Ishikawa (cell line): ENCODE data around the gene WDR90.

Experiments
- CEBPB ChIP-seq: IDR thresholded peaks from 2 replicates; pipeline ENCODE4 v1.6.1; 2012
- CREB1 ChIP-seq: IDR thresholded peaks from 2 replicates; pipeline ENCODE4 v1.6.1; 2012; ENCODE audit warnings: low read depth
- EGR1 ChIP-seq: IDR thresholded peaks from 2 replicates; pipeline ENCODE4 v1.6.1; 2012
- EP300 ChIP-seq: IDR thresholded peaks from 2 replicates; pipeline ENCODE4 v1.6.1; 2012; ENCODE audit warnings: borderline replicate concordance
- FOXM1 ChIP-seq: IDR thresholded peaks from 2 replicates; pipeline ENCODE4 v1.6.1; 2012; ENCODE audit warnings: low read depth, borderline replicate concordance
- NFIC ChIP-seq: IDR thresholded peaks from 2 replicates; pipeline ENCODE4 v1.6.1; 2012
- RAD21 ChIP-seq: IDR thresholded peaks from 2 replicates; pipeline ENCODE4 v1.6.1; 2012; ENCODE audit warnings: low read depth
- TAF1 ChIP-seq: IDR thresholded peaks from 2 replicates; pipeline ENCODE4 v1.6.1; 2012; ENCODE audit warnings: low read depth, mild to moderate bottlenecking
- TCF12 ChIP-seq: IDR thresholded peaks from 2 replicates; pipeline ENCODE4 v1.6.1; 2012; ENCODE audit warnings: low read depth
- TEAD4 ChIP-seq: IDR thresholded peaks from 2 replicates; pipeline ENCODE4 v1.6.1; 2012
- USF1 ChIP-seq: IDR thresholded peaks from 2 replicates; pipeline ENCODE4 v1.6.1; 2012
- YY1 ChIP-seq: IDR thresholded peaks from 2 replicates; pipeline ENCODE4 v1.6.1; 2012; ENCODE audit warnings: low read depth
- ZBTB7A ChIP-seq: IDR thresholded peaks from 2 replicates; pipeline ENCODE4 v1.6.1; 2012; ENCODE audit warnings: low read depth
- TF ChIP-seq, protein P1 (sequence below): IDR thresholded peaks from 2 replicates; pipeline ENCODE4 v1.6.1; 2012; ENCODE audit warnings: low read depth, mild to moderate bottlenecking
- TF ChIP-seq, protein P2 (sequence below): IDR thresholded peaks from 2 replicates; pipeline ENCODE4 v1.6.1; 2012

The WDR90 gene

DNA sequence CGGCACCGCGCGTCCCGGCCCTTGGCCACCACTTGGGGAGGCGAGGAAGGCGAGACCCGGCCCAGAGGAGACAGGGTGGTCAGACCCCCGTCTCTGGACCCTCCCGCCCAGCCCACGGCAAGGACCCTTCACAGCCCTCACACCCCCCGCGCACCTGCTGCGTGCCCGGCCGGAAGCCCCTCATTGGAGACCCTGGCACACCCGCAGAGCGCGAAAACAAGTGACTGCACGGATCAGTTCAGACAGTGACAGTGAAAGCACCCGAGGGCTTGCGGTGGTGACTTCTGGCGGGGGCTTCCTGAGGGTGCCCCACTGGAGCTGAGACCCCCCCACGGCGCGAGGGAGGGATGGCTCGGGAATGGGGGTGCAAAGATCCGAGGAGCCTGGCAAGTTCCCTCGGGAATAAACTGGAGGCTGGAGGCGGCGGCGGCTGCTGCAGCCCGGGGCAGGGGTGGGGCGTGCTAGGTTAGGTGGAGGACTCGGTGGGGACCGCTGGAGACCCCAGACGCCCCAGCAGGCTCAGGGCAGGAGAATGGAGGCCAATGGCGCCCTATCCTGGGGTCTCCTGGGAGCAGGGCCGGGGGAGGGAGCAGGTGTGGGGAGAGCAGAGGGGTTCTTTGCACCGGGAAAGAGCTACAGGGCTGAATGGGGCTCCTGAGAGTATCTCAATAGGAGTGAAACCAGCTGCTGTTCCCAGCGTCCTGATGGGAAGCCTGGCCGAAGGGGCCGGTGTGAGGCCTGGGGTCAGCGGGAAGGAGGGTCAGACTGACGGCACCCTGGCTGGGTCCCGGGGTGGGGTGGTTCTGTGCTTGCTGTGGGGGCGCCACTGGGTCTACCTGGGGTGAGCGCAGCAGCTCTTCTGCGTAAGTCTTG lies 57.3 kb downstream of the WDR90 start:
- TF ChIP-seq RAD21 (no peak), EP300 (no peak), USF1 (no peak), TEAD4 (no peak), FOXM1 (no peak), CEBPB (no peak), YY1 (no peak), CREB1 (no peak), EGR1 (no peak)
- TF ChIP-seq, protein P1, sequence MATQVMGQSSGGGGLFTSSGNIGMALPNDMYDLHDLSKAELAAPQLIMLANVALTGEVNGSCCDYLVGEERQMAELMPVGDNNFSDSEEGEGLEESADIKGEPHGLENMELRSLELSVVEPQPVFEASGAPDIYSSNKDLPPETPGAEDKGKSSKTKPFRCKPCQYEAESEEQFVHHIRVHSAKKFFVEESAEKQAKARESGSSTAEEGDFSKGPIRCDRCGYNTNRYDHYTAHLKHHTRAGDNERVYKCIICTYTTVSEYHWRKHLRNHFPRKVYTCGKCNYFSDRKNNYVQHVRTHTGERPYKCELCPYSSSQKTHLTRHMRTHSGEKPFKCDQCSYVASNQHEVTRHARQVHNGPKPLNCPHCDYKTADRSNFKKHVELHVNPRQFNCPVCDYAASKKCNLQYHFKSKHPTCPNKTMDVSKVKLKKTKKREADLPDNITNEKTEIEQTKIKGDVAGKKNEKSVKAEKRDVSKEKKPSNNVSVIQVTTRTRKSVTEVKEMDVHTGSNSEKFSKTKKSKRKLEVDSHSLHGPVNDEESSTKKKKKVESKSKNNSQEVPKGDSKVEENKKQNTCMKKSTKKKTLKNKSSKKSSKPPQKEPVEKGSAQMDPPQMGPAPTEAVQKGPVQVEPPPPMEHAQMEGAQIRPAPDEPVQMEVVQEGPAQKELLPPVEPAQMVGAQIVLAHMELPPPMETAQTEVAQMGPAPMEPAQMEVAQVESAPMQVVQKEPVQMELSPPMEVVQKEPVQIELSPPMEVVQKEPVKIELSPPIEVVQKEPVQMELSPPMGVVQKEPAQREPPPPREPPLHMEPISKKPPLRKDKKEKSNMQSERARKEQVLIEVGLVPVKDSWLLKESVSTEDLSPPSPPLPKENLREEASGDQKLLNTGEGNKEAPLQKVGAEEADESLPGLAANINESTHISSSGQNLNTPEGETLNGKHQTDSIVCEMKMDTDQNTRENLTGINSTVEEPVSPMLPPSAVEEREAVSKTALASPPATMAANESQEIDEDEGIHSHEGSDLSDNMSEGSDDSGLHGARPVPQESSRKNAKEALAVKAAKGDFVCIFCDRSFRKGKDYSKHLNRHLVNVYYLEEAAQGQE = no peak

DNA sequence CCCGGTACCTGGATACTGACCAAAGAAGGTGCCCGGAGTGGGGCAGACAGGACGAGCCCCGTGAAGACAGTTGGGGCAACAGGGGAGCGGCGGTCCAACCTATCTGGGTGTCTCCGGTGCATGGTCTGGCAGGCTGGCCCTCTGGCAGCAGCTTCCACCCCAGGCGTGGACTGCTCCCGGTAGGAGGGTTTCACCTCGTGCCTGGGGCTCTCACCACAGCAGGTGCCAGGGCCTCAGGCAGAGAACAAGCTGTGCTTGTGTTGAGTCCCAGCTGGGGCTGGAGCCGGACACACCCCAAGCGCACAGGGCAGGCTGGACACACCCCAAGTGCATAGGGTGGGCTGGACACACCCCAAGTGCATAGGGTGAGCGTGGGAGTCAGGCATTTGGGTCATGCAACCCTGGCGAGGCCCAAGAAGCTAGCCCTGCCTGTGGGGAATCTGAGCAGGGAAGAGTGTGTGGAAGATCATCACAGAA lies 57.9 kb downstream of the WDR90 start:
- TF ChIP-seq FOXM1 (no peak), NFIC (peak; percentile 56; the same call in 1 of the 2 replicates), TAF1 (no peak), USF1 (no peak), EGR1 (peak; percentile 78), TEAD4 (0 out of 2 replicates have a peak, but pooled peaks have one; percentile 21), ZBTB7A (no peak), TCF12 (peak; percentile 44; the same call in 1 of the 2 replicates)
- TF ChIP-seq, protein P2, sequence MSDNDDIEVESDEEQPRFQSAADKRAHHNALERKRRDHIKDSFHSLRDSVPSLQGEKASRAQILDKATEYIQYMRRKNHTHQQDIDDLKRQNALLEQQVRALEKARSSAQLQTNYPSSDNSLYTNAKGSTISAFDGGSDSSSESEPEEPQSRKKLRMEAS = no peak

DNA sequence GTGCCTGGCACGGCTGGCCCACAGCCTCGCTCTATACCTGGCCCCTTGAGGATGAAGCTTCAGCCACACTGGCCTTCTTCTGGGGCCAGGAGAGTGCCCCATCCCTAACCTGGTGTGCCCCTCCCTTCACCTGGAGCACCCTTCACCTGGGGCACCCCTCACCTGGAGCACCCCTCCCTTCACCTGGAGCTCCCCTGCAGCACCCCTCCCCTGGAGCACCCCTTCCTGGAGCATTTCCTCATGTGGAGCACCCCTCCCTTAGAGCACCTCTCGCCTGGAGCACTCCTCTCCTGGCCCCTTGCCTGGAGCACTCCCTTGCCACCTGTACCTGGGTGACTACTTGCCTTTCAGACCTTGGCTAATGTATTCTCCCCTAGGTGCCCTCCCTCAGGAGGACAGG lies 58.9 kb downstream of the WDR90 start:
- TF ChIP-seq, protein P1 = no peak
- TF ChIP-seq YY1 = no peak
- TF ChIP-seq NFIC = no peak
- no peak for TF ChIP-seq EGR1
- TF ChIP-seq ZBTB7A = no peak

GRCh38 chr16:708959-709358 lies 59.8 kb downstream of the WDR90 start:
- TF ChIP-seq, protein P2 = no peak
- TF ChIP-seq TCF12 = no peak

- TF ChIP-seq FOXM1 = peak; percentile 93
- no peak for TF ChIP-seq EP300
- no peak for TF ChIP-seq TEAD4
- TF ChIP-seq EGR1 = peak; percentile 68
Measured at GRCh38 chr16:709566-710499, 60.7 kb downstream of the WDR90 start.

- TF ChIP-seq YY1 = no peak
- no peak for TF ChIP-seq TAF1
- TF ChIP-seq NFIC = no peak
- TF ChIP-seq, protein P2 = no peak
- no peak for TF ChIP-seq RAD21
- no peak for TF ChIP-seq EGR1
Measured at GRCh38 chr16:710500-711075, 61.4 kb downstream of the WDR90 start.
